Lower leg skin (tissue), 3 donors: ENCODE data around the gene SLC27A3.

Experiments used
- CTCF ChIP-seq, 3 donors: fragments of 450-650 bp; IDR thresholded peaks; one replicate each; pipeline ENCODE4 v1.5.1; 2016; ENCODE audit warnings: antibody characterized with exemption in 3 of 3, mild to moderate bottlenecking in 3 of 3, moderate library complexity in 2 of 3
- POLR2A ChIP-seq, 2 donors: fragments of 450-650 bp; IDR thresholded peaks; one replicate each; pipeline ENCODE4 v1.6.1; 2016 to 2017; ENCODE audit warnings: antibody characterized with exemption in 2 of 2, mild to moderate bottlenecking in 1 of 2, moderate library complexity in 1 of 2

- TF ChIP-seq CTCF (IDR thresholded peaks at IDR 0.05): no peak
- no peak for TF ChIP-seq POLR2A (IDR thresholded peaks at IDR 0.05)
Measured at GRCh38 chr1:153776352-153776751, 1.1 kb downstream of the SLC27A3 start.
